NB4 (cell line): ENCODE measurements around the gene SHC2.

Experiments
- POLR2A ChIP-seq: IDR thresholded peaks from 2 replicates; pipeline ENCODE4 v1.6.1; 2011; ENCODE audit warnings: mild to moderate bottlenecking; ENCODE audit not compliant: insufficient read length; ENCODE audit errors: extremely low read depth
- TF ChIP-seq, protein P1 (sequence below): IDR thresholded peaks from one replicate; pipeline ENCODE4 v1.5.1; 2012; ENCODE audit warnings: low read depth, low read length
- TF ChIP-seq, protein P2 (sequence below): IDR thresholded peaks from 2 replicates; pipeline ENCODE4 v1.6.1; 2011; ENCODE audit warnings: low read depth, low read length

DNA sequence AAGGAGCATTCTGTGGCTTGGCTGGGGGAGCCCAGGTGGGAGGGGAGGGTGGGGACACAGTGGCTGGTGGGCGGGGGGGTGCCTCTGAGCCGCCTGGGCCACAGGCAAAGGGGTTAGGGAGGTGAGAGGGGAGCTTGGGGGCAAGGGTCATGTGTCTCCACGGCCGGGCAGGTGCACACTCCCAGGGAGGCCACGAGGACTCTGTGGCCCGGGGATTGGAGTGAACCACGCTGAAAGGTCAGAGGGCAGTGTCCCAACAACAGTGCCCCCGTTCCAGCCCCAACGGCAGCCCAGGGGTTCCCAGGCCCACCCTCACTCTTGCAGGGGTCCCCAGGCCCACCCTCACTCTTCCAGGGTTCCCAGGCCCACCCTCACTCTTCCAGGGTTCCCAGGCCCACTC is 61.5 kb downstream of the SHC2 start:
- TF ChIP-seq, protein P1, sequence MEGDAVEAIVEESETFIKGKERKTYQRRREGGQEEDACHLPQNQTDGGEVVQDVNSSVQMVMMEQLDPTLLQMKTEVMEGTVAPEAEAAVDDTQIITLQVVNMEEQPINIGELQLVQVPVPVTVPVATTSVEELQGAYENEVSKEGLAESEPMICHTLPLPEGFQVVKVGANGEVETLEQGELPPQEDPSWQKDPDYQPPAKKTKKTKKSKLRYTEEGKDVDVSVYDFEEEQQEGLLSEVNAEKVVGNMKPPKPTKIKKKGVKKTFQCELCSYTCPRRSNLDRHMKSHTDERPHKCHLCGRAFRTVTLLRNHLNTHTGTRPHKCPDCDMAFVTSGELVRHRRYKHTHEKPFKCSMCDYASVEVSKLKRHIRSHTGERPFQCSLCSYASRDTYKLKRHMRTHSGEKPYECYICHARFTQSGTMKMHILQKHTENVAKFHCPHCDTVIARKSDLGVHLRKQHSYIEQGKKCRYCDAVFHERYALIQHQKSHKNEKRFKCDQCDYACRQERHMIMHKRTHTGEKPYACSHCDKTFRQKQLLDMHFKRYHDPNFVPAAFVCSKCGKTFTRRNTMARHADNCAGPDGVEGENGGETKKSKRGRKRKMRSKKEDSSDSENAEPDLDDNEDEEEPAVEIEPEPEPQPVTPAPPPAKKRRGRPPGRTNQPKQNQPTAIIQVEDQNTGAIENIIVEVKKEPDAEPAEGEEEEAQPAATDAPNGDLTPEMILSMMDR = no peak
- no peak for TF ChIP-seq POLR2A
- TF ChIP-seq, protein P2, sequence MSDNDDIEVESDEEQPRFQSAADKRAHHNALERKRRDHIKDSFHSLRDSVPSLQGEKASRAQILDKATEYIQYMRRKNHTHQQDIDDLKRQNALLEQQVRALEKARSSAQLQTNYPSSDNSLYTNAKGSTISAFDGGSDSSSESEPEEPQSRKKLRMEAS = no peak
